Liver (tissue), 9 donors: ENCODE data around the gene VAT1. TPM values are rescaled to one million over a fixed set of nuclear protein-coding genes. Genes with fewer than 3 reads are reported as not detected.
"Not testable (repeated sequence)": the region's sequence is repeated elsewhere in the genome, so short reads cannot be mapped to it uniquely, and the experiment has no call there.

Source experiments
- DNase-seq: peaks from one replicate; pipeline ENCODE4 v3.0.0-alpha.2; 2017; ENCODE audit warnings: low spot score
- H3K27ac ChIP-seq, 2 donors: one replicate each; pipeline ENCODE4 v1.7.0; 2013; ENCODE audit warnings: inconsistent platforms in 2 of 2, low read length in 2 of 2, control low read depth in 1 of 2, low read depth in 1 of 2, mild to moderate bottlenecking in 1 of 2
- H3K27me3 ChIP-seq, 4 donors: one replicate each; pipeline versions ENCODE4 v1.6.1 to v1.7.0; 2013; ENCODE audit warnings: low read length in 3 of 4, inconsistent platforms in 1 of 4, mild to moderate bottlenecking in 1 of 4, moderate library complexity in 1 of 4; ENCODE audit not compliant: control insufficient read depth in 4 of 4, insufficient read depth in 4 of 4
- H3K36me3 ChIP-seq, 4 donors: one replicate each; pipeline versions ENCODE4 v1.6.1 to v1.7.0; 2013; ENCODE audit warnings: low read length in 3 of 4, mild to moderate bottlenecking in 3 of 4, low read depth in 1 of 4, moderate library complexity in 1 of 4; ENCODE audit not compliant: control insufficient read depth in 4 of 4, insufficient read depth in 3 of 4
- H3K4me1 ChIP-seq, 4 donors: one replicate each; pipeline versions ENCODE4 v1.6.1 to v1.7.0; 2013; ENCODE audit warnings: low read length in 3 of 4, mild to moderate bottlenecking in 3 of 4, moderate library complexity in 1 of 4; ENCODE audit not compliant: control insufficient read depth in 4 of 4, insufficient read depth in 4 of 4
- H3K4me3 ChIP-seq, 3 donors: one replicate each; pipeline versions ENCODE4 v1.6.1 to v1.7.0; 2013; ENCODE audit warnings: low read length in 3 of 3, control low read depth in 1 of 3, low read depth in 1 of 3, mild to moderate bottlenecking in 1 of 3
- H3K9ac ChIP-seq, 2 donors: one replicate each; pipeline ENCODE4 v1.7.0; 2013; ENCODE audit warnings: low read length in 2 of 2, mild to moderate bottlenecking in 2 of 2, moderate library complexity in 2 of 2, control low read depth in 1 of 2, low read depth in 1 of 2
- H3K9me3 ChIP-seq, 4 donors: one replicate each; pipeline versions ENCODE4 v1.6.1 to v1.7.0; 2013; ENCODE audit warnings: low read length in 3 of 4; ENCODE audit not compliant: control insufficient read depth in 4 of 4
- EGR1 ChIP-seq, 2 donors: IDR thresholded peaks; 2 replicates each; pipeline ENCODE4 v1.6.1; 2016 to 2018; ENCODE audit warnings: antibody characterized with exemption in 2 of 2, low read depth in 2 of 2
- FOXA1 ChIP-seq: IDR thresholded peaks from 2 replicates; pipeline ENCODE4 v1.6.1; 2016; ENCODE audit warnings: antibody characterized with exemption
- GABPA ChIP-seq, 2 donors: IDR thresholded peaks in 1 of 2; conservative IDR thresholded peaks in 1 of 2; 2 replicates each; pipeline ENCODE4 v1.6.1; 2016; ENCODE audit warnings: antibody characterized with exemption in 2 of 2, mild to moderate bottlenecking in 1 of 2, moderate library complexity in 1 of 2
- HNF4A ChIP-seq, 2 donors: conservative IDR thresholded peaks; 2 replicates each; pipeline ENCODE4 v1.6.1; 2016; ENCODE audit warnings: antibody characterized with exemption in 2 of 2, mild to moderate bottlenecking in 2 of 2
- JUND ChIP-seq, 2 donors: IDR thresholded peaks; 2 replicates each; pipeline ENCODE4 v1.6.1; 2016; ENCODE audit warnings: antibody characterized with exemption in 2 of 2
- NR2F2 ChIP-seq: IDR thresholded peaks from 2 replicates; pipeline ENCODE4 v1.6.1; 2016; ENCODE audit warnings: antibody characterized with exemption
- RAD21 ChIP-seq, 2 donors: IDR thresholded peaks; 2 replicates each; pipeline ENCODE4 v1.6.1; 2016; ENCODE audit warnings: antibody characterized with exemption in 2 of 2, mild to moderate bottlenecking in 2 of 2
- RXRA ChIP-seq, 2 donors: IDR thresholded peaks; 2 replicates each; pipeline ENCODE4 v1.6.1; 2017 to 2018; ENCODE audit warnings: antibody characterized with exemption in 2 of 2, mild to moderate bottlenecking in 1 of 2
- SP1 ChIP-seq: IDR thresholded peaks from 2 replicates; pipeline ENCODE4 v1.6.1; 2018; ENCODE audit warnings: antibody characterized with exemption, mild to moderate bottlenecking
- TAF1 ChIP-seq: conservative IDR thresholded peaks from 2 replicates; pipeline ENCODE4 v1.6.1; 2016; ENCODE audit warnings: antibody characterized with exemption, mild to moderate bottlenecking
- WGBS: extraction: QIAGEN DNeasy Blood & Tissue Kit; methylation state at CpG from one replicate; pipeline ENCODE4 v1.1.7; 2013; 5-methylcytosine and 5-hydroxymethylcytosine counted together
- polyA plus RNA-seq, 2 donors: library from polyadenylated mRNA; stranded (reverse) in 1 of 2; unstranded in 1 of 2; fragments of 200-250 nt in 1 of 2; fragments of >200 nt in 1 of 2; fragmentation: Nextera tagmentation in 1 of 2; extraction: Ambion mirVana in 1 of 2; gene quantifications; one replicate each; pipeline versions ENCODE4 v1.2.1 to v1.2.3, GENCODE V29; 2013 to 2015
- total RNA-seq, 2 donors: library from RNA; depleted of rRNA; stranded (reverse); fragments of >200 nt; gene quantifications; one replicate each; pipeline ENCODE4 v1.2.3, GENCODE V29; 2014
- TF ChIP-seq, protein P1 (sequence below): IDR thresholded peaks from 2 replicates; pipeline ENCODE4 v1.6.1; 2016; ENCODE audit warnings: antibody characterized with exemption, mild to moderate bottlenecking
- TF ChIP-seq, protein P2 (sequence below): IDR thresholded peaks from 2 replicates; pipeline ENCODE4 v1.6.1; 2016; ENCODE audit warnings: antibody characterized with exemption
- TF ChIP-seq, protein P3 (sequence below): IDR thresholded peaks from 2 replicates; pipeline ENCODE4 v1.6.1; 2016; ENCODE audit warnings: antibody characterized with exemption
- TF ChIP-seq, protein P4 (sequence below): fragments of 150-350 bp; IDR thresholded peaks from 2 replicates; pipeline ENCODE4 v1.5.1; 2017; ENCODE audit warnings: improper control_type of control experiment, low read depth, low read length; ENCODE audit not compliant: missing input control
- donor health status: healthy.
- donor health status: healthy.
- donor health status: healthy.
- donor health status: healthy.
- donor health status: healthy.

Gene VAT1
- total and polyA plus RNA-seq, 4 donors: 16.3 to 38.8 (median 25.4) TPM

DNA sequence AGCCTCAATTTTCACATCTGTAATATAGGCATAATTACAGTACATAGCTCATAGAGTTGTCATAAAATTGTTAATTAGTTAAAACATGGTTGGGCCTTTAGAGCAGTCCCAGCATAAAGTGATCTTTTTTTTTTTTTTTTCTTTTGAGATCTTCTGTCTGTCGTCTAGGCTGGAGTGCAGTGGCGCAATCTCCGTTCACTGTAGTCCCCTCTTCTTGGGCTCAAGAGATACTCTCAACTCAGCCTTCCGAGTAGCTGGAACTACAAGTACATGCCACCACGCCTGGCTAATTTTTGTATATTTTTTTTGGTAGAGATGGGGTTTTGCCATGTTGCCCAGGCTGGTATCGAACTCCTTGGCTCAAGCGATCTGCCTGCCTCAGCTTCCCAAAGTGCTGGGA lies 33.9 kb upstream of the VAT1 start:
- H3K27me3 ChIP-seq: no peaks in the 10 kb centered on the region
- DNase-seq: no peak
- 98% methylated on average over 7 of the region's 7 CpGs for whole genome bisulfite sequencing
- no peak overlapping the region for H3K27ac ChIP-seq
- no peak overlapping the region for H3K9ac ChIP-seq
- H3K4me1 ChIP-seq: no peaks in the 10 kb centered on the region
- no peak overlapping the region for H3K4me3 ChIP-seq
- no peaks in the 10 kb centered on the region for H3K9me3 ChIP-seq
- TF ChIP-seq GABPA (IDR thresholded peaks at IDR 0.05 in 1 of 2, conservative IDR thresholded peaks at IDR 0.05 in 1 of 2) (no peak), EGR1 (IDR thresholded peaks at IDR 0.05; ENCODE audit: low read depth in 2 of 2) (no peak), RAD21 (IDR thresholded peaks at IDR 0.05) (no peak)
- TF ChIP-seq, protein P1, sequence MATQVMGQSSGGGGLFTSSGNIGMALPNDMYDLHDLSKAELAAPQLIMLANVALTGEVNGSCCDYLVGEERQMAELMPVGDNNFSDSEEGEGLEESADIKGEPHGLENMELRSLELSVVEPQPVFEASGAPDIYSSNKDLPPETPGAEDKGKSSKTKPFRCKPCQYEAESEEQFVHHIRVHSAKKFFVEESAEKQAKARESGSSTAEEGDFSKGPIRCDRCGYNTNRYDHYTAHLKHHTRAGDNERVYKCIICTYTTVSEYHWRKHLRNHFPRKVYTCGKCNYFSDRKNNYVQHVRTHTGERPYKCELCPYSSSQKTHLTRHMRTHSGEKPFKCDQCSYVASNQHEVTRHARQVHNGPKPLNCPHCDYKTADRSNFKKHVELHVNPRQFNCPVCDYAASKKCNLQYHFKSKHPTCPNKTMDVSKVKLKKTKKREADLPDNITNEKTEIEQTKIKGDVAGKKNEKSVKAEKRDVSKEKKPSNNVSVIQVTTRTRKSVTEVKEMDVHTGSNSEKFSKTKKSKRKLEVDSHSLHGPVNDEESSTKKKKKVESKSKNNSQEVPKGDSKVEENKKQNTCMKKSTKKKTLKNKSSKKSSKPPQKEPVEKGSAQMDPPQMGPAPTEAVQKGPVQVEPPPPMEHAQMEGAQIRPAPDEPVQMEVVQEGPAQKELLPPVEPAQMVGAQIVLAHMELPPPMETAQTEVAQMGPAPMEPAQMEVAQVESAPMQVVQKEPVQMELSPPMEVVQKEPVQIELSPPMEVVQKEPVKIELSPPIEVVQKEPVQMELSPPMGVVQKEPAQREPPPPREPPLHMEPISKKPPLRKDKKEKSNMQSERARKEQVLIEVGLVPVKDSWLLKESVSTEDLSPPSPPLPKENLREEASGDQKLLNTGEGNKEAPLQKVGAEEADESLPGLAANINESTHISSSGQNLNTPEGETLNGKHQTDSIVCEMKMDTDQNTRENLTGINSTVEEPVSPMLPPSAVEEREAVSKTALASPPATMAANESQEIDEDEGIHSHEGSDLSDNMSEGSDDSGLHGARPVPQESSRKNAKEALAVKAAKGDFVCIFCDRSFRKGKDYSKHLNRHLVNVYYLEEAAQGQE: no peak
- TF ChIP-seq, protein P2, sequence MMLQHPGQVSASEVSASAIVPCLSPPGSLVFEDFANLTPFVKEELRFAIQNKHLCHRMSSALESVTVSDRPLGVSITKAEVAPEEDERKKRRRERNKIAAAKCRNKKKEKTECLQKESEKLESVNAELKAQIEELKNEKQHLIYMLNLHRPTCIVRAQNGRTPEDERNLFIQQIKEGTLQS: no peak
- peaks cover 0 to 1% (median 0%) of the 10 kb centered on the region in 4 donors for H3K36me3 ChIP-seq

DNA sequence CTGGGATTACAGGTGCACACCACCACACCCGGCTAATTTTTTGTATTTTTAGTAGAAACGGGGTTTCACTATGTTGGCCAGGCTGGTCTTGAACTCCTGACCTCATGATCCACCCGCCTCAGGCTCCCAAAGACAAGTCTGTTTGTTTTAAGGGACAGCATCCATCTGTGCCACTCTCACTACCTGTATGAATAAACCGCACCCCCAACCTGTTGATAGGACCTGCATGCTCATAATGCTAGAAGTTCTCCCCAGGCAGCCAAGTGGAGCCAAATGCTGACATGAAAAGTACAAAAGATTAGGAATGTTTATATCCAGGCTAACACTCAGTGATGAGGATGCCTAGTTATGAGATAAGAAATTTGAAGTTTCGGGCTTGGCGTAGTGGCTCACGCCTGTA lies 30.8 kb upstream of the VAT1 start:
- WGBS: 97% methylated on average over 7 of the region's 7 CpGs

DNA sequence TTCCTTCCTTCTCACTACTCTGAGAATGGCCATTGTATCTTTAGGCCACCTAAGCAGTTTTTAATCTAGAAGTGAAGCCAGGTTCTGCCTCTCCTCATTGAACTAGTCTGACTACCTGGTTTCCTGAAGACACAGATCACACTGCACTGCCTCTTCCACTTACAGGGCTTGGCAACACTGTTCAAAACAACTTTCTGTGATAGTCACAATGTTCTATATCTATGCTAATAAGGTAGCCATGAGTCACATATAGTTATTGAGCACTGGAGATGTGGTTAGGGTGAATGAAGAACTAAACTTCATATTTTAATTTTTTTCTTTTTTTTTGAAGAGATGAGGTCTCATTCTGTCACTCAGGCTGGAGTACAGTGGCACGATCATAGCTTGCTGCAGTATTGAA lies 29.8 kb upstream of the VAT1 start:
- no peaks in the 10 kb centered on the region for H3K9me3 ChIP-seq
- H3K27me3 ChIP-seq: no peaks in the 10 kb centered on the region
- TF ChIP-seq SP1 (no peak), TAF1 (no peak), NR2F2 (no peak), HNF4A (conservative IDR thresholded peaks at IDR 0.05) (no peak), RXRA (IDR thresholded peaks at IDR 0.05) (no peak), RAD21 (IDR thresholded peaks at IDR 0.05) (no peak), JUND (IDR thresholded peaks at IDR 0.05) (no peak), FOXA1 (no peak)
- TF ChIP-seq, protein P2: no peak
- TF ChIP-seq, protein P3, sequence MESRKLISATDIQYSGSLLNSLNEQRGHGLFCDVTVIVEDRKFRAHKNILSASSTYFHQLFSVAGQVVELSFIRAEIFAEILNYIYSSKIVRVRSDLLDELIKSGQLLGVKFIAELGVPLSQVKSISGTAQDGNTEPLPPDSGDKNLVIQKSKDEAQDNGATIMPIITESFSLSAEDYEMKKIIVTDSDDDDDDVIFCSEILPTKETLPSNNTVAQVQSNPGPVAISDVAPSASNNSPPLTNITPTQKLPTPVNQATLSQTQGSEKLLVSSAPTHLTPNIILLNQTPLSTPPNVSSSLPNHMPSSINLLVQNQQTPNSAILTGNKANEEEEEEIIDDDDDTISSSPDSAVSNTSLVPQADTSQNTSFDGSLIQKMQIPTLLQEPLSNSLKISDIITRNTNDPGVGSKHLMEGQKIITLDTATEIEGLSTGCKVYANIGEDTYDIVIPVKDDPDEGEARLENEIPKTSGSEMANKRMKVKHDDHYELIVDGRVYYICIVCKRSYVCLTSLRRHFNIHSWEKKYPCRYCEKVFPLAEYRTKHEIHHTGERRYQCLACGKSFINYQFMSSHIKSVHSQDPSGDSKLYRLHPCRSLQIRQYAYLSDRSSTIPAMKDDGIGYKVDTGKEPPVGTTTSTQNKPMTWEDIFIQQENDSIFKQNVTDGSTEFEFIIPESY: no peak
- TF ChIP-seq, protein P1: no peak
- TF ChIP-seq, protein P4, sequence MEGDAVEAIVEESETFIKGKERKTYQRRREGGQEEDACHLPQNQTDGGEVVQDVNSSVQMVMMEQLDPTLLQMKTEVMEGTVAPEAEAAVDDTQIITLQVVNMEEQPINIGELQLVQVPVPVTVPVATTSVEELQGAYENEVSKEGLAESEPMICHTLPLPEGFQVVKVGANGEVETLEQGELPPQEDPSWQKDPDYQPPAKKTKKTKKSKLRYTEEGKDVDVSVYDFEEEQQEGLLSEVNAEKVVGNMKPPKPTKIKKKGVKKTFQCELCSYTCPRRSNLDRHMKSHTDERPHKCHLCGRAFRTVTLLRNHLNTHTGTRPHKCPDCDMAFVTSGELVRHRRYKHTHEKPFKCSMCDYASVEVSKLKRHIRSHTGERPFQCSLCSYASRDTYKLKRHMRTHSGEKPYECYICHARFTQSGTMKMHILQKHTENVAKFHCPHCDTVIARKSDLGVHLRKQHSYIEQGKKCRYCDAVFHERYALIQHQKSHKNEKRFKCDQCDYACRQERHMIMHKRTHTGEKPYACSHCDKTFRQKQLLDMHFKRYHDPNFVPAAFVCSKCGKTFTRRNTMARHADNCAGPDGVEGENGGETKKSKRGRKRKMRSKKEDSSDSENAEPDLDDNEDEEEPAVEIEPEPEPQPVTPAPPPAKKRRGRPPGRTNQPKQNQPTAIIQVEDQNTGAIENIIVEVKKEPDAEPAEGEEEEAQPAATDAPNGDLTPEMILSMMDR: no peak
- 98% methylated on average over 1 of the region's 1 CpG for WGBS
- no peak overlapping the region for H3K4me3 ChIP-seq
- H3K4me1 ChIP-seq: no peaks in the 10 kb centered on the region
- no peak for DNase-seq
- no peak overlapping the region for H3K27ac ChIP-seq
- H3K36me3 ChIP-seq: peaks cover 0 to 1% (median 0%) of the 10 kb centered on the region in 4 donors
- H3K9ac ChIP-seq: no peak overlapping the region

More for the DNA sequence above, 30.8 kb upstream of the VAT1 start:
- not testable (repeated sequence) for H3K4me1 ChIP-seq, H3K9me3 ChIP-seq, H3K9ac ChIP-seq, H3K4me3 ChIP-seq, DNase-seq, H3K27ac ChIP-seq, H3K27me3 ChIP-seq, H3K36me3 ChIP-seq
